A673 (cell line): ENCODE measurements around the gene KCTD16. TPM values are rescaled to one million over a fixed set of nuclear protein-coding genes. Genes with fewer than 3 reads are reported as not detected.

Experiments
- BruUV-seq: library from RNA; stranded (reverse); fragments of 400-500 nt; replicated peaks from 2 replicates; lab custom pipeline; 2021; lab: Mats Ljungman, UMichigan
- CTCF ChIA-PET: fragments of 300-600 bp; sonication (Branson Sonifier 250); formaldehyde crosslinking; loops from one replicate; lab custom pipeline; 2022; ENCODE audit warnings: antibody characterized with exemption; lab: Charles Lee
- POLR2A ChIA-PET: fragments of 300-600 bp; sonication (Branson Sonifier 250); formaldehyde crosslinking; loops from one replicate; lab custom pipeline; 2022; ENCODE audit warnings: antibody characterized with exemption; ENCODE audit not compliant: low non-redundant PET; lab: Charles Lee
- DNase-seq: peaks from one replicate; pipeline ENCODE4 v3.0.0-alpha.2; 2015; ENCODE audit warnings: low spot score
- H3K27ac ChIP-seq: fragments of 200-600 bp; sonication (generic); 2 replicates; pipeline ENCODE4 v1.5.1; 2016; ENCODE audit warnings: mixed run types, low read depth, mild to moderate bottlenecking, mixed read lengths, antibody characterized with exemption, low read length; ENCODE audit not compliant: poor library complexity, severe bottlenecking
- H3K27me3 ChIP-seq: fragments of 200-600 bp; sonication (generic); replicated peaks from 2 replicates; pipeline ENCODE4 v1.6.1; 2017; ENCODE audit warnings: mixed run types, low read depth, mild to moderate bottlenecking, mixed read lengths, antibody characterized with exemption, low read length; ENCODE audit not compliant: insufficient read depth, poor library complexity
- H3K36me3 ChIP-seq: fragments of 200-600 bp; sonication (generic); 2 replicates; pipeline ENCODE4 v1.6.1; 2016; ENCODE audit warnings: mixed run types, mild to moderate bottlenecking, mixed read lengths, antibody characterized with exemption, low read length; ENCODE audit not compliant: insufficient read depth, poor library complexity, severe bottlenecking
- H3K4me1 ChIP-seq: fragments of 200-600 bp; sonication (generic); 2 replicates; pipeline ENCODE4 v1.6.1; 2017; ENCODE audit warnings: mixed run types, mild to moderate bottlenecking, mixed read lengths, antibody characterized with exemption, low read length; ENCODE audit not compliant: insufficient read depth, poor library complexity, severe bottlenecking
- H3K4me3 ChIP-seq: fragments of 200-600 bp; sonication (generic); 2 replicates; pipeline ENCODE4 v1.5.1; 2016; ENCODE audit warnings: low read depth, mixed run types, mild to moderate bottlenecking, mixed read lengths, low read length; ENCODE audit not compliant: poor library complexity, severe bottlenecking
- H3K9me3 ChIP-seq: fragments of 200-600 bp; sonication (generic); 2 replicates; pipeline ENCODE4 v1.6.1; 2016; ENCODE audit warnings: mixed run types, low read depth, mild to moderate bottlenecking, mixed read lengths, antibody characterized with exemption, low read length; ENCODE audit not compliant: poor library complexity, severe bottlenecking
- EZH2 ChIP-seq: fragments of 200-600 bp; sonication (generic); IDR thresholded peaks from 2 replicates; pipeline ENCODE4 v1.6.1; 2017; ENCODE audit warnings: borderline replicate concordance, low read depth, mild to moderate bottlenecking, mixed read lengths, antibody characterized with exemption, low read length; ENCODE audit not compliant: poor library complexity, severe bottlenecking
- intact Hi-C: fragments of 100-400 bp; cut with micrococcal nuclease; formaldehyde crosslinking; loops from one replicate; pipeline ENCODE4 v1.10.0; 2022; ENCODE audit not compliant: unreplicated experiment
- total RNA-seq: library from RNA; stranded (reverse); gene quantifications from 2 replicates; pipeline ENCODE4 v1.2.3, GENCODE V29; 2021
- TF ChIP-seq, protein P1 (sequence below): fragments of 300-800, 200-600 bp; sonication (generic); conservative IDR thresholded peaks from 2 replicates; pipeline ENCODE4 v1.5.1; 2017; ENCODE audit warnings: low read depth, mild to moderate bottlenecking, antibody characterized with exemption, low read length, moderate library complexity, mixed read lengths

Gene KCTD16
- total RNA-seq, 1 experiment from 2014 or later = 1.1 TPM

DNA sequence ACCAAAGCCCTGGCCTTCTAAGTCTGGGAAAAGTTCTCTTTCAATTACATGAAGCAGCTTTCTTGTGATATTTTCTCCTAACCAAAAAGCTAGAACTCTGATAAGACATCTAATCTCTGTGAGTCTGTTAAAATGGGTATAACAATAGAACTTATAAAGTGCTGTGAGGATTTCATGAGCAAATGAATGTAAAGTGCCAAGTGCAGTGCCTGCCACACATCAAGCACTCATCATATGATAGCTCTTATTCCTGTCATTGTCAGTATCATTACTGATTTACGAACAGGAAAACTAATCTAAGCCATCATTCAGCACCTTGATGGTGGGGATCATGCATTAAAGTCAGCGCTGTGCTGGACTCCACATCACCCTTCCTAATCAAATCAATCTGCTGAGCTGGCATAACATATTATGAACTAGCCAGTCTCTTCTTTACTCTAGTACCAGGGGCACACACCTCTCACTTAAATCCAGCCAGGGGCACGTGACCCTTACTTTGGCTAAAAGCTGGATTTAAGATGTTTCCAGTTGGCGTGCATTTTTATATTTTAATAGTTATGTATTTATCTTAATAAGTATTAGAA lies 37.5 kb upstream of the KCTD16 start:
- Histone ChIP-seq H3K36me3 (no peaks in the 10 kb centered on the region), H3K4me1 (no peaks in the 10 kb centered on the region), H3K4me3 (no peak overlapping the region), H3K9me3 (no peaks in the 10 kb centered on the region), H3K27me3 (no peaks in the 10 kb centered on the region), H3K27ac (no peak overlapping the region)
- intact Hi-C loops = no loop called here
- CTCF ChIA-PET = no interaction called here
- DNase-seq = no peak
- POLR2A ChIA-PET = no interaction called here
- no peak for TF ChIP-seq EZH2
- TF ChIP-seq, protein P1, sequence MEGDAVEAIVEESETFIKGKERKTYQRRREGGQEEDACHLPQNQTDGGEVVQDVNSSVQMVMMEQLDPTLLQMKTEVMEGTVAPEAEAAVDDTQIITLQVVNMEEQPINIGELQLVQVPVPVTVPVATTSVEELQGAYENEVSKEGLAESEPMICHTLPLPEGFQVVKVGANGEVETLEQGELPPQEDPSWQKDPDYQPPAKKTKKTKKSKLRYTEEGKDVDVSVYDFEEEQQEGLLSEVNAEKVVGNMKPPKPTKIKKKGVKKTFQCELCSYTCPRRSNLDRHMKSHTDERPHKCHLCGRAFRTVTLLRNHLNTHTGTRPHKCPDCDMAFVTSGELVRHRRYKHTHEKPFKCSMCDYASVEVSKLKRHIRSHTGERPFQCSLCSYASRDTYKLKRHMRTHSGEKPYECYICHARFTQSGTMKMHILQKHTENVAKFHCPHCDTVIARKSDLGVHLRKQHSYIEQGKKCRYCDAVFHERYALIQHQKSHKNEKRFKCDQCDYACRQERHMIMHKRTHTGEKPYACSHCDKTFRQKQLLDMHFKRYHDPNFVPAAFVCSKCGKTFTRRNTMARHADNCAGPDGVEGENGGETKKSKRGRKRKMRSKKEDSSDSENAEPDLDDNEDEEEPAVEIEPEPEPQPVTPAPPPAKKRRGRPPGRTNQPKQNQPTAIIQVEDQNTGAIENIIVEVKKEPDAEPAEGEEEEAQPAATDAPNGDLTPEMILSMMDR = no peak
- no TSS peak for BruUV-seq

DNA sequence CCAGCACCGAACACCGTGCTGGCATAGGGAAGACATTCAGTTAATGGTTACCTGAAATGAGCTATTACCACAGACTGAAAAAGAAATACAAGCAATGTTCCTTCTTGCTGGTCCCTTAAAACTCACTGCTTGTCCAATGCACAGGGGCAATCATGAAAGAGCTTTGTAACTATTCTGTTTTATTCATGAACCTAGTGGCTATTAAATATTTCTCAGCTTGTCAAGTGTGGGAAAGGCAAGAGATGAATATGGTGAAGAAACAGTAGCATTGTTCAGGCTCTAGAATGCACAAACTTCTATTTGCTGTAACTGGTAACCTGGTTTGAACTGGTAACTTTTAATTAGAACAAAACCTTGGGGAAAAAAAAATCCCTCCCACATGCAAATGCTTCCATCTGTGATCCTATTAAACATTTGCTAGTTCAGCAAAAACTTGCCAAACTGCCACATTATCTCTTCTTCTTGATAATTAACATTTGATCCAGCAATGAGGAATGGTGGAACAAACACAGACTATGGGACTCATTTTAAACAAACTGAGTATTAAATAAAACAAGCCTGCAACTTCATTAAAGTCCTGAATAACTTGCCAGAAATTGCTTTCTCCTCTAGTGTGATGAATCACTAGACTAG lies 36.4 kb upstream of the KCTD16 start:
- intact Hi-C loops = no loop called here
- no peak for TF ChIP-seq EZH2
- TF ChIP-seq, protein P1 = no peak
- no peaks in the 10 kb centered on the region for H3K27me3 ChIP-seq
- POLR2A ChIA-PET = no interaction called here
- CTCF ChIA-PET = no interaction called here
- no peaks in the 10 kb centered on the region for H3K36me3 ChIP-seq
- no peaks in the 10 kb centered on the region for H3K9me3 ChIP-seq
- BruUV-seq = no TSS peak
- H3K27ac ChIP-seq = no peak overlapping the region
- H3K4me1 ChIP-seq = no peaks in the 10 kb centered on the region
- no peak for DNase-seq
- H3K4me3 ChIP-seq = no peak overlapping the region

DNA sequence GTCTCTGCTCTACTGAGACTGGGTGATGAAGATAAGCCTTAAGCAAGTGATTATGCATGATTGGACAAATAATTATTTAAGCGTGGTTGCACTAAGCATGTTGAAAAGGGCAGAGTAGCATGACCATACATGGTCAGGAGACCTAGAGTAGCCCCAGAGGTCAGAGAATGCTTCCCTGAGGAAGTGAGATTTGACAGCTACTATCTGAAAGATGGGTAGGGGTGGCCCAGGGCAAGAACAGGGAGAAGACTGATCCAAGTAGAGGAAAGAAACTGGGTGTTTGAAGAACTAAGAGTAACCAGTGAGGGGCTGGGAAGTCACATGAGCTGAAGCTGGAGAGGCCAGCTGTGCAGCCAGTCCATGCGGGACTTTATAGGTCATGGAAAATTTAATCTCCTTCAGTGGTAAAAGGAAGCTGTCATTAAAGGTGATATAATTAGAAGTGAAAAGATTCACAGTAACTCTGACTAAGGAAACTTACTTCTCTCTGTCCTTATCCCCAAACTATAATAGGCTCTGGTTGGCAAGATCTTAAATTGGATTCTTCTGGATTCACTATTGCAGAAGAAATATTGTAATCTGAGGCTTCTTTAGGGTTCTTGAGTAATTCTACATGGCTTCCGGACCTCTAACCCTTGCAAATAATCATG lies 35.4 kb upstream of the KCTD16 start:
- Histone ChIP-seq H3K27ac (no peak overlapping the region), H3K36me3 (no peaks in the 10 kb centered on the region), H3K9me3 (no peaks in the 10 kb centered on the region), H3K27me3 (no peaks in the 10 kb centered on the region), H3K4me1 (no peaks in the 10 kb centered on the region), H3K4me3 (no peak overlapping the region)
- no peak for TF ChIP-seq EZH2
- TF ChIP-seq, protein P1 = no peak
- no peak for DNase-seq
- intact Hi-C loops = no loop called here
- no TSS peak for BruUV-seq
- CTCF ChIA-PET = no interaction called here
- POLR2A ChIA-PET = no interaction called here
